Activated CD8-positive, alpha-beta memory T cell treated with anti-CD3 and anti-CD28 coated beads, Interleukin-2, amount 50 U/mL, for 1 hour (primary cell): ENCODE measurements around the gene MAP2K2.
"Not testable (repeated sequence)": the region's sequence is repeated elsewhere in the genome, so short reads cannot be mapped to it uniquely, and the experiment has no call there.

Experiments used
- DNase-seq: peaks from one replicate; pipeline ENCODE4 v3.0.0-alpha.2; 2020; ENCODE audit errors: extremely low read depth

The MAP2K2 gene

DNA sequence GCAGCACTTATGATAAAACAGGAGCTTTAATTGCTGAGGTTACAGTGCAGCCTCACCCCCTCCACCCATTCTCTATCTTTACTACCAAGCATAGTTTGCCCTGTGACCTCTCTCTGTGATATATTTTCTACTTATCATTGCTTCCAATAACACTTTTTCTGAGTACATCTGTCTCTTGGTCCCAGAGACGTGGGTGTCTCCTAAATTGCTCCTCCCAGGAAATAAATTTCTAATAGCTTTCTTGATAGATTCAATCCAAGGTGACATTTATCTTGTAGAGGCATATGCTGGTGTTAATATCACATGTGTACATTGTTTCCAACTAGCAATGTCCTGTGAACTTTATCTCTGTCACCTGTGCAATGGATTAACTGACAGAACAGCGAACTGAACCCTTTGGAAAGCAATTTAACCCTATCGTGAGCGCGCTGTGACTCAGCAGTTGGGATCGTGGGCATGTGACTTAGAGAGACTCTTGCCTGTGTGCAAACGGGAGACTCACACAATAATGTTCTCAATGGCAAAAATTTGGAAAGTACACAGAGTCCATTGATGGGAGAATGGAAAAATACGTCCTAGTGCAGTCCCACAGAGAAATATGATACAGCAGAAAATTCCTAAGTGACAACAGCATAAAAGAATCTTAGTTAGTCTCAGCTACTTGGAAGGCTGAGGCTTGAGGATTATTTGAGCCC is 7.0 kb upstream of the MAP2K2 start:
- DNase-seq: no peak

DNA sequence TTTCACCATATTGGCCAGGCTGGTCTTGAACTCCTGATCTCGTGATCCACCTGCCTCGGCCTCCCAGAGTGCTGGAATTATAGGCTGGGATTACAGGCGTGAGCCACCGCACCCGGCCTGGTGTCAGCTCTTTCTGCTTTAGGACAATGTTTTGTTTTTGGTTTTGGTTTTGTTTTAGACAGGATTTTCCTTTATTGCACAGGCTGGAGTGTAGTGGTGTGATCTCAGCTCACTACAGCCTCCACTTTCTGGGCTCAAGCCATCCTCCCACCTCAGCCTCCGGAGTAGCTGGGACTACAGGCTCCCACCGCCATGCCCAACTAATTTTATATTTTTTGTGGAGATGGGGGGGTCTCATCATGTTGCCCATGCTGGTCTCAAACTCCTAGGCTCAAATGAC is 5.1 kb upstream of the MAP2K2 start:
- DNase-seq: not testable (repeated sequence)

DNA sequence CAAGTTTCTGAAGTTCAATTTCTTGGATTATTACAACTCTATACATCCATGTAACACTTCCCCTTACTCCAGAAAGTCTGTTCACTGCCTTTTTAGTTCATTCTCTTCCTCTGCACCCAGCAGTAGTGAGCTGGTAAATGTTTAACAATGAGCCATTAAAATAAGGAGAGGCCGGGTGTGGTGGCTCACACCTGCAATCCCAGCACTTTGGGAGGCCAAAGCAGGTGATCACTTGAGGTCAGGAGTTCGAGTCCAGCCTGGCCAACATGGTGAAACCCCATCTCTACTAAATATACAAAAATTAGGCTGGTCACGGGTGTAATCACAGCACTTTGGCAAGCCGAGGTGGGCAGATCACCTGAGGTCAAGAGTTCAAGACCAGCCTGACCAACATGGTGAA is 3.4 kb upstream of the MAP2K2 start:
- DNase-seq: not testable (repeated sequence)

DNA sequence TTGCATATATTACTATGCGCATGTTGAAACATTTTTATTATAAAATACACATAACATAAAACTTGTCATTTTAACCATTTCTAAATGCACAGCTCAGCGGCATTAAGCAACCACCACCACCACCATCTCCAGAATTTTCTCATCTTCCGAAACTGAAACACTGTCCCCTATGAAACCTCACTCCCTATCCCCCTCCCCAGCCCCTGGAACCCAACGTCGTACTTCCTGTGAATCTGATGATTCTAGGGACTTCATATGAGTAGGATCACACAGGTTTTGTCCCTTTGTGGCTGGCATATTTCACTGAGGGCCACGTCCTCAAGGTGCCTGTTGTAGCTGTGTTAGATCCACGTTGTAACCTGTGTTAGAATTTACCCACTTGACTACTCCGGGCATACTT is 716 bp upstream of the MAP2K2 start:
- no peak for DNase-seq

DNA sequence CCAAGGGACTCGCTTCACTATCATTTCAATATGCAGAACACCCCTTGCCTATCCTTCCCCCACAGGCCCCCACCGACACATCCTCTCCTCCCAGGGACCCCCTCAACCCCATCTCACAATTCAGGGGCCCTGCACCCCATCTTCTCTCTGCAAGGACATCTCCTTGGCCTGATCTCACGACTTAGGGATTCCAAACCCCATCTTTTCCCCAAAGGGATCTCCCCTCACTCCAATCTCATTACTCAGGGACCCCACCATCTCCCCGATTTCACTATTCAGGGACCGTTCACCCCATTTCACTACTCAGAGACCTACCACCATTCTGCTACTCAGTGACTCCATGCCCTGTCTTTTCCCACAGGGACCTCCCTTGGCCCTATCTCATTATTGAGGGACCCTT is 1.4 kb downstream of the MAP2K2 start:
- no peak for DNase-seq

DNA sequence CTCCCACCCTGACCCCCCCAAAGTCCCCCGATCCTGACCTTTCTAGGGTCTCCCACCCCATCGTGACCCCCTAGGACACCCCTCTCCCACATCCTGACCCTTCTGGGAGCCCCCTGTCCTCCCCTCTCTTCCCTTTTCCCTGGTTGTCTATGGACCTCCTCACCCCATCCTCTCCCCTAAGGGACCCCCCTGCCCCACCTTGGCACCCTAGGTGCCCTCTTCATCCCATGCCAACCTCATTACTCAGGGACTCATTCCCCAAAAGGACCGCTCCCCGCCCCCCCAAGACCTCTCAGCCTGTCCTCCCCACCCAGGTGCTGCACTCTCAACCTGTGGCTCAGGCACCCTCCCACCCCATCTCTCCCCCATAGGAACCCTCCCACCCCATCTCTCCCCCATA is 2.1 kb downstream of the MAP2K2 start:
- no peak for DNase-seq

DNA sequence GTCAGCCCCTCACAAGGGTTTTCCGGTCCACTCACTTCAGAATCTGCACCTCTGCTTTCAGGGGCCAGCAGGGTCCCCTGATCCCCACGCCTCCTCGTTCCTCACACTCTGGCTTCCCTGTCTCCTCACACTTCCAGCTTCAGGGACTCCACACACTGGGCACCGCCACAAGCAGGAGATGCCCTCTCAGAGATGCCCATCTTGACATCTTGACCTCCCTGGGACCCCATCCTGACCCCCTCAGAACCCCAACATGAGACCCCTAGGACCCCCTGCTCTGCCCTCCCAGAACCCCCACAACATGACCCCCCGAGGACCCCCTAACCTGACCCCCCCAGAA is 2.7 kb downstream of the MAP2K2 start:
- no peak for DNase-seq

DNA sequence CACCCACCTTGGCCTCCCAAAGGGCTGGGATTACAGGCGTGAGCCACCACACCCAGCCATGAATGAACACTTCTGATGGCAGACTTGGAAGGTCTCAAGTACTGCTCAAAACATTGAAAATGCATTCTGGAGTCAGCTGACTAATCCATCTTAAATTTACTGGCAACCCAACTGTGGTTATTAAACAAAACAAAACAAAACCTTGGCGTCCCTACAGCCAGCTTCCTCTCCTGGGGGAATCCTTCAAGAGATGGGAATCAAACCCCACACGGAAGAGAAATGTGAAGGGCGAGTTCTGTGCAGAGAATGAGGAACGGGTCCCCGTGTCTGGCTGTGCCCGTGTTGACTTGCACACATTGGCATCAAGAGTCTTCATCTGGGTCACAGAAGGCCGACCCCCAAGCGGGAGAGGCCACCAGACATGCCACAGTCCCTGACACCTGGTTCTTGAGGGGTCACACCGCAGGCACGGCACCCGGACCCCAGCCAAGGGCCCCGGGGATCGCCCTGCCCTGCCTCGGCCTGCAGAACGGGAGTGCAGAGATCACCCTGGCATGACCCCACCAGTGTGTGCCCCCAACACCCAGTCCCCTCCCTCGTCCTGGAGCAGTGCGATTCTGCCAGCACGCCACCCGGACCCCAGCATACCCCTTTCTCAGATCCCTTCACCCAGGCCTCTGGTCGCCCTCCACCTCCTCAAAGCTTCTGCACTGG is 3.2 kb downstream of the MAP2K2 start:
- DNase-seq: no peak

DNA sequence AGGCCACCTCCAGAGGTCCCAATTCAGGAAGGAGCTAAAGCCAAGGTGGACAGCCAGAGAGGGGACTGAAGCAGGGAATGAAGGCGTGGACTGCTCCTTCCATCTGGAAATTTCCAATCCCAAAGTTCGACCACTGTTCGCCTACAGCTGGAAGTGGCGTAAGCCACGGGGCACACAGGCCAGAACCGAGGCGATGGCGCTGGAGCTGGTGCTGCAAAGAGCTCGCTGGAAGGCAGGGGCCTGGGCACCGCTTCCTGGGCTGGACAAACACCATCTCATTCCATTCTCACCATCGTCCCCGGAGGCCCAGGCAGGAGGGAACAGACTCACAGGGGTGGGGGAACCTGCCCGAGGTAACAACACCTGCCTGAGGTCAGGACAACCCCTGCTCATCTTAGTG is 4.2 kb downstream of the MAP2K2 start:
- DNase-seq: no peak

DNA sequence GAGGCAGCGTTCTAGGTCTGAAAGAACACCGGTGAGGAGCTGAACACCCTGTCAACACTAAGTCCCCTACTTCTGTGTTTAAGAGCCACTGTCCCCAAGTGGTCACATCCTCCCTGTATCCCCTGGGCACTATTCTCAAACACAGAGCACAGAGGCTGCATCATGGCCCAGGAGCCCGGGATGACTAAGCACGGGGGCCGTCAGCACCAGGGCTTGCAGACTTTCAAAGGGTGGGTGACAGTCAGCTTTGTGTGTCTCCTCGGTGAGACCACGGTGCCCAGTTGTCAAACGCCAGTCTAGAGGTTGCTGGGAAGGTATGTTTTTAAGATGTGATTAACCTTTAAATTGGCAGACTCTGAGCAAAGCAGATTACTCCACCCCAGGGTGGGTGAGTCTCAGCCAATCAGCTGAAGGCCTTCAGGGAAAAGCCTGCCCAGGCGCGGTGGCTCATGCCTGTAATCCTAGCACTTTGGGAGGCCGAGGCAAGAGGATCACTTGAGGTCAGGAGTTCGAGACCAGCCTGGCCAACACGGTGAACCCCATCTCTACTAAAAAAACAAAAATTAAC is 8.0 kb downstream of the MAP2K2 start:
- no peak for DNase-seq

DNA sequence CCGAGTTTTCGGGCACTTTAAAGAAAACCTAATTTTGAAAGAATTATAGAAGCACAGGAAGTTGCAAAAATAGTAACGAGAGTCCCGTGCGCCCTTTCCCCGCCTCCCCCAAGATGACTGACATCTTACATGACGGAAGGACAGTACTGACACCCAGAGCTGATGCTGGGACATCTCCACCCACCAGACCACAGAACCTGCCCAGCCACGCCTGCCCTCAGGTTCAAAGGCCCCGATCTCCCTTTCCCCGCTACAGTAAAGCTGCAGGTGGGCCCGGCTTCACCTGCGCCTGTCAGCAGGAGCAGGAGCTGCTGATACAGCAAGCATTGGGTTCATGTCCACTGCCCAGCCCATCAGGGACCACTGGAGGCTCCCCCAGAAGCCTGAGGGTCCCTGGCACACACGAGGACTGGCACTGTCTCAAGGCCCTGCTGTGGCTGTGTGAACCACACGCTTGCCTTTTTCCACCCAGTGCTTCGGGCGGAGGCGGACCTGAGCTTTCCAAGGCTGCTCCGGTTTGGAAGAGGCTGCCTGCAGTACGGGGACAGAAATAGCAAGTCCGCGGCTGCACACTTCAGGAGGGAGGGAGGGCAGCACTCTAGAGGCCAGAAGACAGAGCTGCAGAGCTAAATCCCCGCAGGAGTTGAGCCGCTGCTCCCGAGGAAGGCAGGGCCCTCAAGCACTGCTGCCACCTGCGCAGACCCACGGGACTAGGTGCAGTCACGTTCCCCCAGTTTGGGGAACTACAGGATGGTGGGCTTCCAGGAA is 8.7 kb downstream of the MAP2K2 start:
- DNase-seq: peak; percentile 39

DNA sequence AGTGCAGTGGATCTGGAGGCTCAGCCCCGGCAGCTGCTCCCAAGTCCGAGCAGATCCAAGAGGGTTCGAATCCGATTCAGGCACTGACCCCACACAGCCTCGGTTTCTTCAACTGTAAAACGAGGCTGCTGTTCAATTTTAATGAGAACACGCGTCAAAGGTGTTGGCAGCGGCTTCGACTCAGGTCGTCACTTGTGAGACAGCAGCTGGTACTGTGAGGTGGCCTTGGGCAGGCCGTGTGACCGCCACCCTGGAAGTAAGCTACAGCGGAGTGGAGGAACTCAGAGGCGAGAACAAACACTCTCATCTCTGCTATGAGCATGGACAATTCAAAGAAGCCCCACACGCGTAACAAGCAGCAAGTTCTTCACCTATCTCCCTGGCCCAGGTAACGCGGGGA is 9.7 kb downstream of the MAP2K2 start:
- DNase-seq: no peak

DNA sequence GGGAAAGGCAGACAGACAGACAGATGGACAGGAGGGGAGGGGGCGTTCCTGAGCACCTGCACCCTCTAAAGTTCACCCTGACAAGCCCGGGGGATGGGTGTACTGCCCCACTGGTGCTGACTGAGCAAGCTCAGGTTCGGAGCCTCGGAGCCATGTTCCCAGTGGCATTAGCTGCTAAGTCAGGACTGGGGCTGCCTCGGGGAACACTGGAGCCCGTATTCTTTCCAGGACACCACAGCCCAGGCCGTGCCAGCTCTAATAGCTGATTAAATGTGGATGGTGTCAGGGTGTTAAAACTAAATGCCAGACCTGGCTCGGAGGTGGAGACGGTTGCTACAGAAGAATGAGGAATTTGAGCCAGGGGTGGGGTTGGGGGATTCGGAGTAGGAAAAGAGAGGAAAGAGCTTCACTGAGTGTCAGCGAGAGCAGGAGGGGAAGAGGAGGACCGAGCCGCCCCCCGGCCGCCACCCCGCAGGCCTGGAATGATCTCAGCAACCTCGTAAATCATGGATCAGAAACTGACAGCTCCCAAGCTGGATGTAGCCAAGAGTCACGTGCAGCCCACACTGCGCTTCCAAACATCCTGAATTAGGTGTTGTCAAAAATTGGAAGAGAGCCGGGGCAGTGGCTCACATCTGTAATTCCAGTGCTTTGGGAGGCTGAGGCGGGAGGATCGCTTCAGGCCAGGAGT is 10.4 kb downstream of the MAP2K2 start:
- no peak for DNase-seq

DNA sequence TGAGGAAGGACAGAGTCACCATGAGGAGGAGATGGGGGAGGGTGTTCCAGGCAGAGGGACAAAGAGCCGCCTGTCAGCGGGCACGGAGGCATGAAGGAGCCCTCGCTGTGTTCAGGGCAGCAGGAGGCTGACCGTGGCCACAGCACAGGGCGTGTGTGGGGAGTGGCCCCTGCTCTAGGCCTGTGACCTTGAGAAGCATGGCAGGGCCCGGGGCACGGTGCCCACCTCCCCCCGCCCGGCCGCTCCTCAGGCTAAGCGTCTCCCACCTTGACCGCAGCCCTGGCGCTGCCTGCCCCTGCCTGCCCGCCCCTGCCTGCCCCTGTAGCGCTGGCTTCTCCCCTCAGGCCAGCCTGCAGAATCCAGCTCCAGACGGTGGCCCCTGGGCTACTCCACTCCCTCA is 11.6 kb downstream of the MAP2K2 start:
- DNase-seq: no peak

DNA sequence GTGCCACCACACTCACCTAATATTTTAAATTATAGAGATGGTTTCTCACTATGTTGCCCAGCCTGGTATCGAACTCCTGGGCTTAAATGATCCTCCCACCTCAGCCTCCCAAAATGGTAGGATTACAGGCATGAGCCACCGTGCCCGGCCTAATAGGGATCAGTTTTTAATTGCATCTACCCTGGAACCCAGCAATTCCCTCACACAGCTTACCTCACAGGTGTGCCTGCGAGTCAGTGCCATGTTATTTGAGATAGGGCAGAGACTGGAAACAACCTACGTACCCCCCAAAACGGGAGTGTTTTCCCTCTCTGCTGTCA is 14.3 kb downstream of the MAP2K2 start:
- no peak for DNase-seq

DNA sequence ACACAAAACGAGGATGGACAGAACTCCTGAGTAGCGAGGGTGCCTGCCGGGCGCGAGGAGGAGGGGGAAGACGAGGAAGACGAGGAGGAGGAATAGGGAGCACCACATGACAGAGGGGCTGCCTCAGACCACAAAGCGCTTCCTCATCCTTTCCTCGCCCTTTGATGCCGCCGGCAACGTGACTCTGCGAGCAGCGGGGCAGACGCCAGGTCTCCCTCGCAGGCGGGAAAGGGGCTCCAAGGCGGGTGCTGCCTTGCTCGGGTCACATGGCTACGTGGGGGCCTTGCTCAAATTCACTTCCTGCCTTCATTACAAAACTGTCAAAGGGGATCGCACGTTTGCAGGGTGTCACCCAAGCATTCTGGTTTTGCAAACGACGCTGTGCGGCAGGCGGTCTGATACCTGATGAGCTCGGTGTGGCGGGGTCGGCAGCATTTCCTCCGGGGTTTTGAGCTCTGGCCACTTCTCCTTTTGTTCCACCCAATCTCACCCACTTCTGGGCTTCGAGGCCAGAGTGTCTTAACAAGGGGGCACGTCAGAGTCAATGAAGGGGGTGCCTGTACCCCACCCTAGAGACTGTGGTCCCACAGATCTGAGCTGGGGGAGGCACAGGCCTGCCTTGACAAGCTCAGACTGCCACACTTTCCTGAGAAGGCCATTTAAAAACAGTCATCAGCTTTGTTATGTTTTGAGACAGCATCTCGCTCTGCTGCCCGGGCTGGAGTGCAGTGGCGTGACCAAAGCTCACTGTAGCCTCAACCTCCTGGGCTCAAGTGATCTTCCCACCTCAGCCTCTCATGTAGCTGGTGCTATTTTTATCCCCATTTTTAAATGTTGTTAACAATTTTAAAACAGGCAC is 14.9 kb downstream of the MAP2K2 start:
- peak; percentile 69 for DNase-seq

DNA sequence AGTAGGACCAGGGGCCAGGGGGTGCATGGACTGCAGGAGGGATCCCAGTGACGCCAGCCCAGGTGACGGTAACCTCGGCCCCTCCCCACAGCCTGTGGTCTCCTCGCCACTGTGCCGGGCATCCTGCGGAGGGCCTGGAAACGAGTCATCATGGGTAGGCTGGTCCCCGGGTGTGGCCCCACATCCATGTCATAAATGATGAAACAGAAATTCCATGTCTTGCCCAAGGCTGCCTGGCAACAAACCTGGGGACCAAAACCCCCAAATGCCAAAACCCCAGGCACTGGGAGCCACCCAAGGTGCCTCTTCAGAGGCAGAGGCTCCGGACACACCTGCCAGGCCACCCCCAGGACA is 20.9 kb downstream of the MAP2K2 start:
- DNase-seq: no peak

DNA sequence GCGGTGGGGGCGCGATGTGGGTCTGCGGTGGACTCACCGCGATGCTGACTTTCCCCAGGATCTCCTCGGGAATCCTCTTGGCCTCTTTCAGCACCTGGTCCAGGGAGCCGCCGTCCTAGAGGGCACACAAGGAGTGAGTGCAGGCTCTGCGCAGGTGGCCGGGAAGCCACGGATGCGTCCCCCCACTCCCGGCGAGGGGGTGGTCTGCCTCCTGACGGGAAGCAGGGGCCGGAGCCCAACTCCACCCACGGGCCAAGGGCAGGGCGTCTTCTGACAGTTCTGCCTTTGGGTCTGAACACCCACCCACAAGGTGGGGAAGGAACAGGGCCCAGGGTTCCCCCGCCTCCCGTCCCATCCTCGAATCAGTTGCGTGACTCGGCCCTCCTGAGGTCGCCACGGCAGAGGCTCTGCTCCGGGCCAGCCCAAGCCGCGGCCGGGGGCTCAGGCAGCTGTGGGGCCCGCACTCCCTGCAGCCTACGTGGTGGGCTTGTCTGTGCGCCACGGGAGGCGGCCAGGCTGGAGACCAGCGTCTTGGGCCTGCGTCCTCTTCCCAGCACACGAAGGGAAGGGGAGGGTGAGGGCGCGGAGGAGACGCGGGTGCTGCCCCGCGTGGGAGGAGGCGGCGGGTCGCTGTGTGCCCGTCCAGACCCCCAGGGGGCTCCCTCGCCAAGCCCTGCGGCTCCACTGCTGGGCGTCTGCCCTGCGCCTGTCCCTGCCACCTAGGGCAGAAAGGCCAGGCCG is 21.4 kb downstream of the MAP2K2 start:
- no peak for DNase-seq

DNA sequence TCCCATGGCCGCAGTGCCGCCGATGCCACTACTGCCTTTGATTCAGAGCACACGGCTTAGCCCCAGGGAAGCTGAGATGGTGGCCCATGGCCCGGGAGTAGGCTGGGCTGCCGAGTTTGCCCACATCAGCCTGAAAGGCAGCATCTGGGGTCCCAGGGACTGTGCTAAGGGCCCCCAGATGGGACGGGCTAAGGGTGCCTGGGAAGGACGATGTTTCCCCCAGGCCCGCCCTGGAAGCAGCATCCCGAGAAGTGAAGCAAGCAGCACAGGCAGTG is 22.5 kb downstream of the MAP2K2 start:
- DNase-seq: no peak

DNA sequence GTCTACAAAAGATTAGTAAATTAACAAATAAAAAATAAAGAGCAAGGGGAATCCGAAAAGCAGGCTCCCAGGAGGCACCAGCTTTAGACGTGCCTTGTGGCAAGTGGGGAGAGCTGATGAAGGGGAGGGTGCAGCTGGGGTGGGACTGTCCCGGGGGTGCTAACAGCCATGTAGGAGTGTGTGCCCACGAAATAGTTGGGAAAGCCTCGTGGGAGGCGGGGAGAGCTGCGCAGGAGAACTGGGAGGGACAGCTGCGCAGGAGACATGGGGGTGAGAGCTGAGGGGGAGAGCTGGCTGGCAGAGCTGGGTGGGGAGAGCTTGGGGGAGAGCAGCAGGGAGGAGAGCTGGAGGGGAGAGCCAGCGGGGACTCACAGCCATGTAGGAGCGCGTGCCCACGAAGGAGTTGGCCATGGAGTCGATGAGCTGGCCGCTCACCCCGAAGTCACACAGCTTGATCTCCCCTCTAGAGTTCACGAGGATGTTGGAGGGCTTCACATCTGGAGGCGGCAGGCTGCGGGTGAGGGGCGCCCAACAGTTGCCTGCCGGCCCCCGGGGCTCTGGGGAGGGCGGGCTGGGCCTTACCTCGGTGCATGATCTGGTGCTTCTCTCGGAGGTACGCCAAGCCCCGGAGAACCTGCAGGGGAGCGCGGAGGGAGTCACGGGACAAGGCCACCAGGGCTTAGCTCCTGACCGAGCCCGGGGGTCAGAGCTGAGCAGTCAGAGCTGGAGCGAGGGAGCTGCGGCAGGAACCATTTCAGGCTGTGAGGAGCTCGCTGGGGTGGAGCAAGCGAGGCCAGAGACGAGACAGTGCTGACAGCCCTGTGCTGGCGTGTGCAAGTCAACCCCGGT is 23.1 kb downstream of the MAP2K2 start:
- DNase-seq: no peak
